Skin of body (tissue), 2 donors: ENCODE measurements around the gene ELP1. TPM values are rescaled to one million over a fixed set of nuclear protein-coding genes. Genes with fewer than 3 reads are reported as not detected.
"Not testable (repeated sequence)": the region's sequence is repeated elsewhere in the genome, so short reads cannot be mapped to it uniquely, and the experiment has no call there.

ENCODE experiments used
- DNase-seq: peaks from one replicate; lab custom pipeline; 2025; lab: John Stamatoyannopoulos, UW
- total RNA-seq: library from RNA; depleted of rRNA; stranded (reverse); fragments of >200 nt; gene quantifications from one replicate; pipeline ENCODE4 v1.2.3, GENCODE V29; 2014

The ELP1 gene
- total RNA-seq, 1 donor from 2014 or later = 25.4 TPM

- DNase-seq = no peak
Measured at GRCh38 chr9:108855529-108855886, 78.4 kb downstream of the ELP1 start.

GRCh38 chr9:108854641-108855528 lies 79.0 kb downstream of the ELP1 start:
- no peak for DNase-seq

GRCh38 chr9:108854094-108854493 lies 79.8 kb downstream of the ELP1 start:
- DNase-seq = no peak

- DNase-seq = no peak
Measured at GRCh38 chr9:108852079-108852478, 81.8 kb downstream of the ELP1 start.

GRCh38 chr9:108851138-108851537 lies 82.8 kb downstream of the ELP1 start:
- no peak for DNase-seq

GRCh38 chr9:108850293-108850897 lies 83.5 kb downstream of the ELP1 start:
- no peak for DNase-seq

GRCh38 chr9:108848296-108848695 lies 85.6 kb downstream of the ELP1 start:
- DNase-seq = not testable (repeated sequence)

GRCh38 chr9:108845947-108846346 lies 88.0 kb downstream of the ELP1 start:
- no peak for DNase-seq

GRCh38 chr9:108845507-108845906 lies 88.4 kb downstream of the ELP1 start:
- no peak for DNase-seq

- DNase-seq = no peak
Measured at GRCh38 chr9:108844856-108845255, 89.1 kb downstream of the ELP1 start.

GRCh38 chr9:108844391-108844790 lies 89.5 kb downstream of the ELP1 start:
- no peak for DNase-seq

GRCh38 chr9:108842610-108843295 lies 91.2 kb downstream of the ELP1 start:
- DNase-seq = no peak

- DNase-seq = not testable (repeated sequence)
Measured at GRCh38 chr9:108839561-108839960, 94.4 kb downstream of the ELP1 start.

GRCh38 chr9:108838017-108838416 lies 95.9 kb downstream of the ELP1 start:
- DNase-seq = peak; percentile 73

GRCh38 chr9:108837530-108837929 lies 96.4 kb downstream of the ELP1 start:
- no peak for DNase-seq

GRCh38 chr9:108836781-108837180 lies 97.1 kb downstream of the ELP1 start:
- DNase-seq = no peak

GRCh38 chr9:108836319-108836718 lies 97.6 kb downstream of the ELP1 start:
- DNase-seq = no peak

- no peak for DNase-seq
Measured at GRCh38 chr9:108835831-108836230, 98.1 kb downstream of the ELP1 start.

GRCh38 chr9:108834959-108835665 lies 98.8 kb downstream of the ELP1 start:
- no peak for DNase-seq

- no peak for DNase-seq
Measured at GRCh38 chr9:108832179-108832500, 101.8 kb downstream of the ELP1 start.

GRCh38 chr9:108831496-108832178 lies 102.3 kb downstream of the ELP1 start:
- no peak for DNase-seq
